ENCODE measurements around the gene FAM174B.

Gene FAM174B

DNA sequence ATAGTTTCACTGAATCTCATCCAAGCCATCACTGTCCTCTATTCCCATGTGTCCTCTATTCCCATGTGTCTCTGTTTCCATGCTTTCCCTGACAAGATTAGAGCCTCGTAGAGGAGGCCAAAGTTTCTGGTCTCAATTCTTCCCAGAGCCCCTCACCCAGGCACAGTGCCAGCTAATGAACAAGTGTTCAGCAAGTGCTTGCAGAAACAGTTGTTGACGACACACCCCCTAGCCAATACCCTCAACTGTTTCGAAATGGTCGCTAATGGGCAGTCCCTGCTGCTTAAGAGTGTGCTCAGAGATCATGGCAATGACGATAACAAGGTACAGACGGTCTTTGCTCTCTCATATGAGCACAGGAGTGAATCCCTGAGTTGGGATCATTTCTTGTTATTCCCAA, 73.4 kb downstream of the FAM174B start:
- H3K4me3 ChIP-seq (ENCODE audit: control insufficient read depth in 1 of 7, extremely low read depth in 1 of 7, insufficient read depth in 4 of 7, low read depth in 2 of 7, low read length in 6 of 7), result no peak overlapping the region
- CTCF ChIA-PET, result interaction anchor here (1.1 kb wide), 1 partner anchor 16 kb away, joined by 3 read pairs; no protein-coding TSS in a partner anchor
- no peak for DNase-seq
- POLR2A ChIA-PET, result no interaction called here
- no peaks in the 10 kb centered on the region for H3K27me3 ChIP-seq (replicated peaks in 2 of 5; ENCODE audit: control insufficient read depth in 4 of 5, insufficient read depth in 5 of 5, low read length in 4 of 5)
- 100% methylated on average over 6 of the region's 6 CpGs for WGBS (ENCODE audit: insufficient coverage)
- H3K4me1 ChIP-seq (ENCODE audit: control extremely low read depth in 1 of 4, control insufficient read depth in 4 of 4, insufficient read depth in 4 of 4, low read length in 3 of 4), result no peaks in the 10 kb centered on the region
- H3K27ac ChIP-seq (ENCODE audit: insufficient read depth in 1 of 2, low read depth in 1 of 2, low read length in 2 of 2, poor library complexity in 1 of 2, severe bottlenecking in 2 of 2), result no peak overlapping the region
- no peaks in the 10 kb centered on the region for H3K9me3 ChIP-seq (ENCODE audit: control extremely low read depth in 1 of 5, control insufficient read depth in 4 of 5, insufficient read depth in 2 of 5, low read depth in 1 of 5, low read length in 4 of 5)
- no peaks in the 10 kb centered on the region for H3K36me3 ChIP-seq (ENCODE audit: control insufficient read depth in 4 of 4, insufficient read depth in 4 of 4, low read length in 3 of 4)

GRCh38 chr15:92580933-92581445, 74.6 kb downstream of the FAM174B start:
- Histone ChIP-seq H3K9me3 (ENCODE audit: control extremely low read depth in 1 of 5, control insufficient read depth in 4 of 5, insufficient read depth in 2 of 5, low read depth in 1 of 5, low read length in 4 of 5) (no peaks in the 10 kb centered on the region), H3K27me3 (replicated peaks in 2 of 5; ENCODE audit: control insufficient read depth in 4 of 5, insufficient read depth in 5 of 5, low read length in 4 of 5) (no peaks in the 10 kb centered on the region), H3K4me3 (ENCODE audit: control insufficient read depth in 1 of 7, extremely low read depth in 1 of 7, insufficient read depth in 4 of 7, low read depth in 2 of 7, low read length in 6 of 7) (no peak overlapping the region), H3K36me3 (ENCODE audit: control insufficient read depth in 4 of 4, insufficient read depth in 4 of 4, low read length in 3 of 4) (no peaks in the 10 kb centered on the region), H3K4me1 (ENCODE audit: control extremely low read depth in 1 of 4, control insufficient read depth in 4 of 4, insufficient read depth in 4 of 4, low read length in 3 of 4) (no peaks in the 10 kb centered on the region), H3K27ac (ENCODE audit: insufficient read depth in 1 of 2, low read depth in 1 of 2, low read length in 2 of 2, poor library complexity in 1 of 2, severe bottlenecking in 2 of 2) (no peak overlapping the region)
- no peak for DNase-seq
- CTCF ChIA-PET, result no interaction called here
- POLR2A ChIA-PET, result interaction anchor here (0.5 kb wide), 1 partner anchor 12 kb away, joined by 3 read pairs; no protein-coding TSS in a partner anchor
- 100% methylated on average over 4 of the region's 7 CpGs for WGBS (ENCODE audit: insufficient coverage)

GRCh38 chr15:92580521-92580920, 75.1 kb downstream of the FAM174B start:
- no peak overlapping the region for H3K4me3 ChIP-seq (ENCODE audit: control insufficient read depth in 1 of 7, extremely low read depth in 1 of 7, insufficient read depth in 4 of 7, low read depth in 2 of 7, low read length in 6 of 7)
- no peaks in the 10 kb centered on the region for H3K9me3 ChIP-seq (ENCODE audit: control extremely low read depth in 1 of 5, control insufficient read depth in 4 of 5, insufficient read depth in 2 of 5, low read depth in 1 of 5, low read length in 4 of 5)
- DNase-seq, result no peak
- POLR2A ChIA-PET, result interaction anchor here (0.5 kb wide), 1 partner anchor 12 kb away, joined by 3 read pairs; no protein-coding TSS in a partner anchor
- no peaks in the 10 kb centered on the region for H3K4me1 ChIP-seq (ENCODE audit: control extremely low read depth in 1 of 4, control insufficient read depth in 4 of 4, insufficient read depth in 4 of 4, low read length in 3 of 4)
- 99% methylated on average over 12 of the region's 12 CpGs for WGBS (ENCODE audit: insufficient coverage)
- H3K27me3 ChIP-seq (replicated peaks in 2 of 5; ENCODE audit: control insufficient read depth in 4 of 5, insufficient read depth in 5 of 5, low read length in 4 of 5), result no peaks in the 10 kb centered on the region
- CTCF ChIA-PET, result no interaction called here
- no peaks in the 10 kb centered on the region for H3K36me3 ChIP-seq (ENCODE audit: control insufficient read depth in 4 of 4, insufficient read depth in 4 of 4, low read length in 3 of 4)
- no peak overlapping the region for H3K27ac ChIP-seq (ENCODE audit: insufficient read depth in 1 of 2, low read depth in 1 of 2, low read length in 2 of 2, poor library complexity in 1 of 2, severe bottlenecking in 2 of 2)

DNA sequence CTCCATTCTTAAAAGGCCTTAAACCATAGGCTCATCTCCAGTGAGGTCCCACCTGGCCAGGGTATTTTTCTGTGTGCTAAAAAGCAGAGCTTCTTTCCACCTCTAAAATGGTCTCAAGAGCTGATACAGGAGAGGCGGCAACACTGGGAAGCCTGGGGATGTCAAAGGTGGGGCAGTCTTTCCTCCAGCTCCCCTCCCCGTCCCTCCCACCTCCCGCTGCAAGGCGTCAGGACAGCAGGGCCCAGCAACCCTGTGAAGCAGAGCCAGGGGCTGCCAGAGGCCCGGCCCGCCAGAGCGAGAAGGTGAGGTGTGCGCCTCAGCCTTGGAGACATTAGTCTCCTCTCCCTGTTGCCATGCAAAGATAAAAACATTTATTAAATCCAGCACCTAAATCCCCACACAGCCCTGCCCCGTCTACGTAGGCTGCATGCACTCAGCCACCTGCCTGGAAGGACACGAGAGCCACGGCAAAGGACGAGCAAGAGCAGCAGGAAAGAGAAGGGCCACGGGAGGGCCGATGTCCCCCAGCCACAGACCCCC, 75.6 kb downstream of the FAM174B start:
- ChIA-PET POLR2A (no interaction called here), CTCF (no interaction called here)
- 100% methylated on average over 9 of the region's 15 CpGs for WGBS (ENCODE audit: insufficient coverage)

DNA sequence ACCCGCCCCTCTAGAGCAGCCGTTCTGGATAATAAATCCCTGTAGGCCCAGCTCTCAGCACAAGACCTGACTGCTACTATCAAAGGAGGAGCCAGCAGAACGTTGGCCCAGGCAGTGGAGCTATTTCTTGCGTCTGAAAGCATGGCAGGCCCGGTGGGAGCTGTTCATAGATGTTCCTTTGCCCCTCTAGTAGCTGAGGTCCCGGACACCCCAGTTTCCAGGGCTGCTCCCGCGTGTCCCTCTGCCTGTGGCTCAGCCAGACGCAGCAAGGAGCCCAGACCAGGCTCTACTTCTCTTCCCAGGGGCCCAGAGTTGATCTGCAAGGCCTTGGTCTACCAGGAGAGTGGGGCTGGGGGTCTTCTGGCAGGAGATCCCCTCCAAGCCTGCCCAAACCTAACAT, 76.1 kb downstream of the FAM174B start:
- Histone ChIP-seq H3K36me3 (ENCODE audit: control insufficient read depth in 4 of 4, insufficient read depth in 4 of 4, low read length in 3 of 4) (no peaks in the 10 kb centered on the region), H3K4me1 (ENCODE audit: control extremely low read depth in 1 of 4, control insufficient read depth in 4 of 4, insufficient read depth in 4 of 4, low read length in 3 of 4) (no peaks in the 10 kb centered on the region), H3K4me3 (ENCODE audit: control insufficient read depth in 1 of 7, extremely low read depth in 1 of 7, insufficient read depth in 4 of 7, low read depth in 2 of 7, low read length in 6 of 7) (no peak overlapping the region), H3K27ac (ENCODE audit: insufficient read depth in 1 of 2, low read depth in 1 of 2, low read length in 2 of 2, poor library complexity in 1 of 2, severe bottlenecking in 2 of 2) (no peak overlapping the region), H3K27me3 (replicated peaks in 2 of 5; ENCODE audit: control insufficient read depth in 4 of 5, insufficient read depth in 5 of 5, low read length in 4 of 5) (no peaks in the 10 kb centered on the region), H3K9me3 (ENCODE audit: control extremely low read depth in 1 of 5, control insufficient read depth in 4 of 5, insufficient read depth in 2 of 5, low read depth in 1 of 5, low read length in 4 of 5) (no peaks in the 10 kb centered on the region)
- ChIA-PET CTCF (no interaction called here), POLR2A (no interaction called here)
- DNase-seq, result no peak
- 92% methylated on average over 9 of the region's 9 CpGs for WGBS (ENCODE audit: insufficient coverage)

More for the DNA sequence above, 75.6 kb downstream of the FAM174B start:
- Histone ChIP-seq H3K27me3 (replicated peaks in 2 of 5; ENCODE audit: control insufficient read depth in 4 of 5, insufficient read depth in 5 of 5, low read length in 4 of 5) (no peaks in the 10 kb centered on the region), H3K27ac (ENCODE audit: insufficient read depth in 1 of 2, low read depth in 1 of 2, low read length in 2 of 2, poor library complexity in 1 of 2, severe bottlenecking in 2 of 2) (no peak overlapping the region), H3K4me3 (ENCODE audit: control insufficient read depth in 1 of 7, extremely low read depth in 1 of 7, insufficient read depth in 4 of 7, low read depth in 2 of 7, low read length in 6 of 7) (no peak overlapping the region), H3K9me3 (ENCODE audit: control extremely low read depth in 1 of 5, control insufficient read depth in 4 of 5, insufficient read depth in 2 of 5, low read depth in 1 of 5, low read length in 4 of 5) (no peaks in the 10 kb centered on the region), H3K36me3 (ENCODE audit: control insufficient read depth in 4 of 4, insufficient read depth in 4 of 4, low read length in 3 of 4) (no peaks in the 10 kb centered on the region), H3K4me1 (ENCODE audit: control extremely low read depth in 1 of 4, control insufficient read depth in 4 of 4, insufficient read depth in 4 of 4, low read length in 3 of 4) (no peaks in the 10 kb centered on the region)
- DNase-seq, result no peak

- WGBS (ENCODE audit: insufficient coverage), result 83% methylated on average over 6 of the region's 12 CpGs
Observed at GRCh38 chr15:92578096-92578835, 77.3 kb downstream of the FAM174B start.

DNA sequence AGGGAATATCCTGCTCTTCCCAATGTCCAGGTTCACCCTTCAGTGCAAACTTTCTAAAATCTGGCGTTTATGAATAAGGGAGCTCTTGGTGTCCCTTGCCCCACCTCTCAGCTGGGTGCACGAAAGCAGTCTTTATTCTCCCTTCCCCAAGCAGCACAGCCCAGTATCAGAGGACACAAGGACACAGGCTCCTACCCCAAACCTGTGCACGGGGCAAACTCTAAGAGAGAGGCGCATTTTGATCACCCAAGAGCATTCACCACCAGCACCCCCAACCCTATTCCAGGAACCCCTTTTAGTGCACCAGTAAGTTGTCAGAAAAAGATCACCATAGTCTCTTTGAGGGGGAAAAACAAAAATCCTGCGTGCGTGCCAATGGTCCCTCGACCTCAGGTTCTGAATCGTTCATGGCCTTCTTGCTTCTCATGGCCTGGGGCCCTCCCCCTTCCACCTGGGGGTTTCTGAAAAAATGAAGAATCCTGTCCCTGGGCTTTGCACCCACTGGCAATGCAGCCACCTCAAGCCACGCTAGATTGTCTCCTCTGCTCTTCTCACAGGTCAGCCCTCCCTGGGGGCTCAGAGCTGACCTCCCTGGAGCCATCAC, 78.9 kb downstream of the FAM174B start:
- Histone ChIP-seq H3K4me3 (ENCODE audit: control insufficient read depth in 1 of 7, extremely low read depth in 1 of 7, insufficient read depth in 4 of 7, low read depth in 2 of 7, low read length in 6 of 7) (no peak overlapping the region), H3K27ac (ENCODE audit: insufficient read depth in 1 of 2, low read depth in 1 of 2, low read length in 2 of 2, poor library complexity in 1 of 2, severe bottlenecking in 2 of 2) (no peak overlapping the region), H3K4me1 (ENCODE audit: control extremely low read depth in 1 of 4, control insufficient read depth in 4 of 4, insufficient read depth in 4 of 4, low read length in 3 of 4) (no peaks in the 10 kb centered on the region), H3K9me3 (ENCODE audit: control extremely low read depth in 1 of 5, control insufficient read depth in 4 of 5, insufficient read depth in 2 of 5, low read depth in 1 of 5, low read length in 4 of 5) (no peaks in the 10 kb centered on the region), H3K36me3 (ENCODE audit: control insufficient read depth in 4 of 4, insufficient read depth in 4 of 4, low read length in 3 of 4) (no peaks in the 10 kb centered on the region), H3K27me3 (replicated peaks in 2 of 5; ENCODE audit: control insufficient read depth in 4 of 5, insufficient read depth in 5 of 5, low read length in 4 of 5) (no peaks in the 10 kb centered on the region)
- CTCF ChIA-PET, result no interaction called here
- no peak for DNase-seq
- WGBS (ENCODE audit: insufficient coverage), result 98% methylated on average over 7 of the region's 9 CpGs
- POLR2A ChIA-PET, result no interaction called here

More at GRCh38 chr15:92578096-92578835, 77.3 kb downstream of the FAM174B start:
- Histone ChIP-seq H3K9me3 (ENCODE audit: control extremely low read depth in 1 of 5, control insufficient read depth in 4 of 5, insufficient read depth in 2 of 5, low read depth in 1 of 5, low read length in 4 of 5) (no peaks in the 10 kb centered on the region), H3K27me3 (replicated peaks in 2 of 5; ENCODE audit: control insufficient read depth in 4 of 5, insufficient read depth in 5 of 5, low read length in 4 of 5) (no peaks in the 10 kb centered on the region), H3K4me1 (ENCODE audit: control extremely low read depth in 1 of 4, control insufficient read depth in 4 of 4, insufficient read depth in 4 of 4, low read length in 3 of 4) (no peaks in the 10 kb centered on the region), H3K4me3 (ENCODE audit: control insufficient read depth in 1 of 7, extremely low read depth in 1 of 7, insufficient read depth in 4 of 7, low read depth in 2 of 7, low read length in 6 of 7) (no peak overlapping the region), H3K36me3 (ENCODE audit: control insufficient read depth in 4 of 4, insufficient read depth in 4 of 4, low read length in 3 of 4) (no peaks in the 10 kb centered on the region), H3K27ac (ENCODE audit: insufficient read depth in 1 of 2, low read depth in 1 of 2, low read length in 2 of 2, poor library complexity in 1 of 2, severe bottlenecking in 2 of 2) (no peak overlapping the region)
- POLR2A ChIA-PET, result no interaction called here
- no peak for DNase-seq
- CTCF ChIA-PET, result no interaction called here

All from common myeloid progenitor, CD34-positive (primary cell).